Cardiac muscle cell (in vitro differentiated cells and primary cell): ENCODE measurements around the gene ATP8A1. TPM values are rescaled to one million over a fixed set of nuclear protein-coding genes. Genes with fewer than 3 reads are reported as not detected.

ENCODE experiments used
- DNase-seq, 2 donors: peaks; one replicate each; pipeline versions ENCODE4 v3.0.0 to v3.0.0-alpha.2; 2010 to 2017; ENCODE audit warnings: low read depth in 1 of 2, low spot score in 1 of 2
- H3K27ac ChIP-seq: fragments of 200-600 bp; sonication (generic); 2 replicates; pipeline ENCODE4 v1.5.1; 2016
- H3K27me3 ChIP-seq: fragments of 200-600 bp; sonication (generic); 2 replicates; pipeline ENCODE4 v1.6.0; 2016; ENCODE audit warnings: control low read depth
- H3K36me3 ChIP-seq: fragments of 200-600 bp; sonication (generic); 2 replicates; pipeline ENCODE4 v1.5.1; 2016; ENCODE audit warnings: control low read depth
- H3K4me1 ChIP-seq: fragments of 200-600 bp; sonication (generic); 2 replicates; pipeline ENCODE4 v1.8.1; 2017; ENCODE audit warnings: low read depth, mild to moderate bottlenecking, mixed run types
- H3K4me3 ChIP-seq: fragments of 200-600 bp; sonication (generic); 2 replicates; pipeline ENCODE4 v1.5.1; 2016; ENCODE audit warnings: mild to moderate bottlenecking
- H3K9me3 ChIP-seq: fragments of 200-600 bp; sonication (generic); 2 replicates; pipeline ENCODE4 v1.5.1; 2017; ENCODE audit warnings: low read depth, mild to moderate bottlenecking, control low read depth
- CTCF ChIP-seq: IDR thresholded peaks from 2 replicates; pipeline ENCODE4 v1.5.1; 2012; ENCODE audit warnings: low read depth, mild to moderate bottlenecking, low read length
- polyA plus RNA-seq: library from polyadenylated mRNA; unstranded; fragments of >200 nt; fragmentation: Nextera tagmentation; extraction: Ambion mirVana; gene quantifications from 2 replicates; pipeline ENCODE4 v1.2.1, GENCODE V29; 2016
- total RNA-seq: library from RNA; depleted of rRNA; stranded (reverse); fragments of >200 nt; gene quantifications from 2 replicates; pipeline ENCODE4 v1.2.3, GENCODE V29; 2016

ATP8A1 gene
- total and polyA plus RNA-seq, 2 experiments from 2014 or later = 5.0 to 22.7 TPM

DNA sequence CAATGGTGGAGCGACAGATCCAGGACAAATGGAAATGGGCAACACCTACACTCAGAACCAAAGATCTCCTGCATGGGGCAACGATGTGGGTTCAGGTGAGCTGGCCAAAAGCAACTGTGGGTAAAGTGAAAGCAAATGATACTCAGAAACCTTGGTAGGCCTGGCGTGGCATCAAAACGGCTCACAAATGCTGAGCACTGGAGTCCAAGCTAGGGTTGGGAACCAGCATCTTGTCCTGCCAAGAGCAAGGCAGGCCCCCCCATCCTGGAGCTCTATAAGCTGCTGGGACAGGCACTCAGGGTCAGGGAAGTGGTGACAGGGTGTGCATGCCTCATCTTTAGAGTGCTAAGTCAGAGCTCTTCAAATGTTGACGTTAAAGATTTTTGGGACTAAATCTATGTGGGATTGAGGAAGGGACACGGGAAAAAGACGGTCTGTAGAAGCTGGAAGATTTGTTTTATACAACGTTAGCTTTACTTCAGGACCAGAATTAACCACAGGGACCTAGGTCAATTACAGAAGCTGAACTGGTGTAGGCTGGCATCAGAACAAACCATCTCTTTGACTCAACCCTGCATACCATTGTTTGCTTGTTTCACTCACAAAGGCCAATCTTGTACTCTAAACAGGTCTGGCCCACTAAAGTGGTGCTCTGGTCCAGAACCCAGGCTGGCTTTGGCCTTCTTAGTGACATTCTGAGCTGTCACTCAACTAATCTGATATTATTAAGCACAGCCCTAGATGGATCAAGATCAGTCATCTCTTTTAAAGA lies 10.7 kb downstream of the ATP8A1 start:
- no peak for TF ChIP-seq CTCF
- H3K4me1 ChIP-seq = no peaks in the 10 kb centered on the region
- no peak overlapping the region for H3K27ac ChIP-seq
- H3K9me3 ChIP-seq = peaks cover 3% of the 10 kb centered on the region
- no peaks in the 10 kb centered on the region for H3K27me3 ChIP-seq
- no peak for DNase-seq
- no peak overlapping the region for H3K4me3 ChIP-seq
- H3K36me3 ChIP-seq = no peaks in the 10 kb centered on the region

DNA sequence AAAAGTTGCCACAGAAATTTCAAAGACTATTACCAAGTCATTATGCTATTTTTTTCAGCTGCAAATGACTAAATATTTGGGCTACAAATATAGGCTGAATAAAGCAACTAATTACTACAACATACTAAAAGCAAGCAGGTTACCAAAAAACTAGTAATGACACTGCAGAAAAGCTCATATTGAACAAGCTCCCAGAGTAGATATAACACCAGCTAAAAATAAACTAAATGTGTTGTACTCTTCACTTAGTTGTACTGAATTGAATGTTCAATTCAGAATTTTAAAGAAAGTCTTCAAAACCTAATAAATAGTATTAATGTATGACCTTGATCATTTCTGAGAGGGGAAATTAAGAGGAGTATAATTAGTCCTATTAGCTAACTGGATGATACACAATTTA lies 12.0 kb downstream of the ATP8A1 start:
- no peak overlapping the region for H3K27ac ChIP-seq
- TF ChIP-seq CTCF = no peak
- H3K27me3 ChIP-seq = no peaks in the 10 kb centered on the region
- H3K36me3 ChIP-seq = no peaks in the 10 kb centered on the region
- H3K4me1 ChIP-seq = no peaks in the 10 kb centered on the region
- no peak for DNase-seq
- peaks cover 3% of the 10 kb centered on the region for H3K9me3 ChIP-seq
- H3K4me3 ChIP-seq = no peak overlapping the region

DNA sequence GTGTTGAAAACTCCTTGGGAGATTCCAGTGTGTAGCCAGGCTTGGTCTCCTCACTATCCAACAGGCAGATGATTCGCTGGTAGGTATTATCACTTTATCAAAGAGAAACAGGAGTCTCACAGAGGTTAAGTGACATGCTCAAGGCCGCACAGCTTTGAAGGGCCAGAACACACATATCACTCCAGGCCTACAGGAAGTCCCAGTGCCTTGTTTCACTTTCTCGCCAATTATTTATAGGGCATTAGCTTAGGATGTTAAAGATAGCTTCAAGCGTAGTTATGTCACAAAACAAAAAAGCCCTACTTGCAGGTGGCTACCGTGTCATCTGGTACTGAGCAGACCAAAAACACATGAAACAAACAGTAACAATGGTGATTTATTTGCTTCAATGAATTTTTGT lies 13.2 kb downstream of the ATP8A1 start:
- no peak for DNase-seq
- TF ChIP-seq CTCF = no peak

DNA sequence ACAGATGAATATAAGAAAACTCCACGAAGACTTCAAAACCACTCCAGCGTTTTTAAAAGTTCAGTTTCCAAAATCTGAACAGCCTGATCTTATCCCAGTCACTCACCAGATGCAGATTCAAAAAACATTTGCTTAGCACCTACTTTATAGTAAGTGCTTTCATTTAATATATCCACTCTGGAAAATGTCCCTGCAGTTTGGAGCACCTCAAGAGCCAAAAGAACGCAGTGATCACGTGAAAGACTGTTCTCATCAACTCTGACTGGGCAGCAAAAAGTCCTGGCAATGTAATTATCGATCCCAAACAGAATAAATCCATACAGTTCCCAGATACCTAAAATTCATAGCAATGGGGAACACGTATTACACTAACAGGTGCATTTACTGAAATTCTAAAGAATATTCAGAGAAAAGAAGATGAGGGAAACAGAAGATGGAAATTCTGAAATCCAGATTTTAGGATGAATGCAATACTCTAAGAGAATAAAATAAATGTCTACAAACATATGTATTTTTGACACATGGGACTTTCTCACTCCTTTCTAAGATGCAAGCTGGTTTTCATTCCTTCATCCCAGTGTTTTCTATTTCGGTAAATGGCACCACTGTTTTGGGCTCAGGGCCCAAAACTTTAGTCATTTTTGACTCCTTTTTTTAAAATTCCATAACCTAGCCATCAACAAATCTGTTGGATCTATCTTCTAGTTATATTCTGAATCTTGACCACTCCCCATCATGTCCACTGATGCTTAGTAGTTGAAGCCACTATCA lies 13.9 kb downstream of the ATP8A1 start:
- no peak overlapping the region for H3K4me3 ChIP-seq
- no peaks in the 10 kb centered on the region for H3K9me3 ChIP-seq
- no peak for TF ChIP-seq CTCF
- no peaks in the 10 kb centered on the region for H3K36me3 ChIP-seq
- no peak for DNase-seq
- H3K27ac ChIP-seq = no peak overlapping the region
- peaks cover 4% of the 10 kb centered on the region for H3K4me1 ChIP-seq
- no peaks in the 10 kb centered on the region for H3K27me3 ChIP-seq

More for the DNA sequence above, 13.2 kb downstream of the ATP8A1 start:
- Histone ChIP-seq H3K4me3 (no peak overlapping the region), H3K9me3 (no peaks in the 10 kb centered on the region), H3K36me3 (no peaks in the 10 kb centered on the region), H3K4me1 (peaks cover 4% of the 10 kb centered on the region), H3K27me3 (no peaks in the 10 kb centered on the region), H3K27ac (no peak overlapping the region)

DNA sequence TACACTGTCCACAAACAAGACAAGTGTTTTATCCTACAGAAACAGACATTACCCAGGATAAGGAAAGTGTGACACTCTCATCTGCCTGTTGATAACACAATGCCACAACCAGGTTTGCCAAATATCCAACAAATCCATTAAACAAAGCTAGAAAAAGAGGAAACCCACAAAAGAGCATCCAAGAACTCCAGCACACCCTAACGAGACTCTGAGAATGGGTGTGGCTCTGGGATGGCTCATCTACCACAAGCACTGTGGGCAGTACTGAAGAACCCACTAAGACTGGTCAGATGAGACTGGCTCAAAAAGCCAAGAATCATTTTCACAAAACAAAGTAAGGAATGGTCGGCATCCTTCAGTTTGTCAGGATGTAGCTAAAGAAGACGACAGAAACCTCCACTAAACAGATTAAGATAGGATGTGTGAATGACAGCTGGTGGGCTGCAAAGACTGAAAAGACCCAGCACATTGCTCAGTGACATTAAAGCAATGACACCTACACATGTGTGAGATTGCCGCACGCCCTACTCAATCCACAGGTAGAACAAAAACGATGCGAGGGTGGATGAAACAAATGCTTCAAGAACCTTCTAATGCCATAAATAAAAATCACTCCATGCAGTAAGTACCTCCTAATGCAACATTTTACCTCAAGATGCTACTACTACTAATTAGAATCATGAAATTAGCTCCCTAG lies 14.7 kb downstream of the ATP8A1 start:
- DNase-seq = no peak
- H3K36me3 ChIP-seq = no peaks in the 10 kb centered on the region
- no peaks in the 10 kb centered on the region for H3K9me3 ChIP-seq
- H3K27ac ChIP-seq = no peak overlapping the region
- no peak for TF ChIP-seq CTCF
- no peak overlapping the region for H3K4me3 ChIP-seq
- H3K27me3 ChIP-seq = no peaks in the 10 kb centered on the region
- H3K4me1 ChIP-seq = peaks cover 4% of the 10 kb centered on the region
